GM12878 (cell line): ENCODE measurements around the gene SH3BP1.
A peak's percentile ranks its signal among the peaks of the same experiment; 100 is the strongest.

Experiments
- BCL11A ChIP-seq: IDR thresholded peaks from 2 replicates; pipeline ENCODE4 v1.6.1; 2011; ENCODE audit warnings: low read depth, low read length
- CEBPB ChIP-seq, 2 experiments: fragments of 150-350 bp in 1 of 2; IDR thresholded peaks; 2 replicates each; pipeline ENCODE4 v1.6.1; 2012 to 2014; ENCODE audit warnings: low read depth in 2 of 2, low read length in 2 of 2, borderline replicate concordance in 1 of 2, inconsistent platforms in 1 of 2
- EP300 ChIP-seq, 2 experiments: fragments of 150-350 bp in 1 of 2; IDR thresholded peaks; 2 replicates each; pipeline ENCODE4 v1.6.1; 2011 to 2012; ENCODE audit warnings: low read depth in 2 of 2, low read length in 2 of 2, borderline replicate concordance in 1 of 2, improper control_type of control experiment in 1 of 2, inconsistent platforms in 1 of 2; ENCODE audit not compliant: control insufficient read depth in 1 of 2
- GABPA ChIP-seq: IDR thresholded peaks from 2 replicates; pipeline ENCODE4 v1.6.1; 2014; ENCODE audit warnings: antibody characterized with exemption, low read depth, mild to moderate bottlenecking, inconsistent platforms
- KDM1A ChIP-seq: fragments of 200-600 bp; sonication (generic); IDR thresholded peaks from 2 replicates; pipeline ENCODE4 v1.6.1; 2016; ENCODE audit warnings: borderline replicate concordance
- POLR2A ChIP-seq: IDR thresholded peaks from 2 replicates; pipeline ENCODE4 v1.6.1; 2011; ENCODE audit warnings: low read depth, mild to moderate bottlenecking, low read length
- POLR2AphosphoS5 ChIP-seq: IDR thresholded peaks from 2 replicates; pipeline ENCODE4 v1.6.1; 2011; ENCODE audit warnings: mild to moderate bottlenecking, low read length, inconsistent platforms
- RAD51 ChIP-seq: fragments of 450-650 bp; IDR thresholded peaks from 2 replicates; pipeline ENCODE4 v1.6.1; 2016; ENCODE audit warnings: moderate library complexity, mild to moderate bottlenecking, inconsistent platforms
- RCOR1 ChIP-seq: conservative IDR thresholded peaks from 2 replicates; pipeline ENCODE4 v1.6.1; 2012; ENCODE audit warnings: low read depth, low read length, improper control_type of control experiment
- SMC3 ChIP-seq: IDR thresholded peaks from 2 replicates; pipeline ENCODE4 v1.6.1; 2011; ENCODE audit warnings: low read length, improper control_type of control experiment, borderline replicate concordance
- TCF12 ChIP-seq: IDR thresholded peaks from 2 replicates; pipeline ENCODE4 v1.6.1; 2011; ENCODE audit warnings: low read depth, mild to moderate bottlenecking, low read length
- ZZZ3 ChIP-seq: IDR thresholded peaks from 2 replicates; pipeline ENCODE4 v1.6.1; 2011; ENCODE audit warnings: low read depth; ENCODE audit not compliant: control insufficient read depth, insufficient read length
- TF ChIP-seq, protein P1 (sequence below), 3 experiments: IDR thresholded peaks in 2 of 3; conservative IDR thresholded peaks in 1 of 3; 2 replicates each; pipeline ENCODE4 v1.5.1; 2011; ENCODE audit warnings: low read depth in 3 of 3, low read length in 3 of 3, mild to moderate bottlenecking in 3 of 3, control low read depth in 2 of 3, moderate library complexity in 2 of 3, inconsistent platforms in 1 of 3, mixed read lengths in 1 of 3; ENCODE audit not compliant: control insufficient read depth in 2 of 3, insufficient read depth in 1 of 3; ENCODE audit errors: extremely low read depth in 1 of 3

DNA sequence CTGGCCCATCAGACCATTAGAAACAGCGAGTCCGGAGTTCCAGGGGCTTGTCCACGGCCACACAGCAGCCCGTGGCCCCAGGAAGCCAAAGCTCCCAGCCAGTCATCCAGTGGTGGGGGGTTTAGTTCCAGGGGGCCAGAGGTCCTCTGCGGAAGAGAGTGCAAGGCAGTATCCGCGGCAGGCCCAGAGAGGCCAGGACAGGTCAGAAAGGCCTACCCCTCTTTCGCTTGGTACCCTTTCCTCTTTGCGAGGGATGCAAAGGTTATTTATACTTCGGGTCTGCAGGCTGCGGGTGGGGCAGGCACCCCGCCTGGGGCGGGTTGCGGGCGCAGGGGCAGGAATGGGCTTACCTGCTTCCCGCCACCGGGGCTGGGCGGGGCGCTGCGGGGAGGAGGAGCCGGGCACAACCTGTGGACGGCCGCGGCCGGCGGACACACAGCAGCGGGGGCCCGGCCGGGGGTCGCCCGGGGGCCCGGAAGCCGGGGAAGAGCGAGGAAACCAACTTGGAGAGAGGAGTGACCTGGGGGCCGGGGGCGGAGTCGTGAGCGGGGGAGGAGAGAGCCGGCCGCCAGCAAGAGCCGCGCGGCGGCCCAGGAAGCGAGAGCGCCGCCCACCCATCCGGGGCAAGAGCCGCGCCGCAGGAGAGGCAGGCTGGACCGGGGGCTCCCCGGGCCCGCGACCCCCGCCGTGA is at the start of gene SH3BP1:
- TF ChIP-seq EP300 (IDR thresholded peaks at IDR 0.05; ENCODE audit: borderline replicate concordance in 1 of 2, control insufficient read depth in 1 of 2, low read depth in 2 of 2, low read length in 2 of 2) (no peak), POLR2A (peak; percentile 46; the same call in 1 of the 2 replicates), SMC3 (no peak), RAD51 (no peak), GABPA (no peak), KDM1A (no peak), RCOR1 (no peak), CEBPB (IDR thresholded peaks at IDR 0.05; ENCODE audit: borderline replicate concordance in 1 of 2, low read depth in 2 of 2, low read length in 2 of 2) (no peak), TCF12 (no peak), BCL11A (no peak), POLR2AphosphoS5 (no peak), ZZZ3 (no peak)
- TF ChIP-seq, protein P1, sequence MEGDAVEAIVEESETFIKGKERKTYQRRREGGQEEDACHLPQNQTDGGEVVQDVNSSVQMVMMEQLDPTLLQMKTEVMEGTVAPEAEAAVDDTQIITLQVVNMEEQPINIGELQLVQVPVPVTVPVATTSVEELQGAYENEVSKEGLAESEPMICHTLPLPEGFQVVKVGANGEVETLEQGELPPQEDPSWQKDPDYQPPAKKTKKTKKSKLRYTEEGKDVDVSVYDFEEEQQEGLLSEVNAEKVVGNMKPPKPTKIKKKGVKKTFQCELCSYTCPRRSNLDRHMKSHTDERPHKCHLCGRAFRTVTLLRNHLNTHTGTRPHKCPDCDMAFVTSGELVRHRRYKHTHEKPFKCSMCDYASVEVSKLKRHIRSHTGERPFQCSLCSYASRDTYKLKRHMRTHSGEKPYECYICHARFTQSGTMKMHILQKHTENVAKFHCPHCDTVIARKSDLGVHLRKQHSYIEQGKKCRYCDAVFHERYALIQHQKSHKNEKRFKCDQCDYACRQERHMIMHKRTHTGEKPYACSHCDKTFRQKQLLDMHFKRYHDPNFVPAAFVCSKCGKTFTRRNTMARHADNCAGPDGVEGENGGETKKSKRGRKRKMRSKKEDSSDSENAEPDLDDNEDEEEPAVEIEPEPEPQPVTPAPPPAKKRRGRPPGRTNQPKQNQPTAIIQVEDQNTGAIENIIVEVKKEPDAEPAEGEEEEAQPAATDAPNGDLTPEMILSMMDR (IDR thresholded peaks at IDR 0.05 in 2 of 3, conservative IDR thresholded peaks at IDR 0.05 in 1 of 3; ENCODE audit: control insufficient read depth in 2 of 3, extremely low read depth in 1 of 3, insufficient read depth in 1 of 3, low read depth in 3 of 3, low read length in 3 of 3), result no peak
